MM.1S (cell line): ENCODE measurements around the gene AQP10.

ENCODE experiments used
- EZH2 ChIP-seq: fragments of 300-600 bp; sonication (generic); optimal IDR thresholded peaks from 2 replicates; pipeline ENCODE3; 2017; ENCODE audit warnings: low read depth, mild to moderate bottlenecking, antibody characterized with exemption, low read length, mixed read lengths
- EZH2phosphoT487 ChIP-seq: fragments of 300-600 bp; sonication (generic); IDR thresholded peaks from 2 replicates; pipeline ENCODE4 v1.6.1; 2018; ENCODE audit warnings: antibody characterized with exemption, low read length
- TF ChIP-seq, protein P1 (sequence below): fragments of 300-600 bp; sonication (generic); IDR thresholded peaks from 2 replicates; pipeline ENCODE4 v1.5.1; 2016; ENCODE audit warnings: antibody characterized with exemption, low read length, mixed read lengths

- TF ChIP-seq, protein P1, sequence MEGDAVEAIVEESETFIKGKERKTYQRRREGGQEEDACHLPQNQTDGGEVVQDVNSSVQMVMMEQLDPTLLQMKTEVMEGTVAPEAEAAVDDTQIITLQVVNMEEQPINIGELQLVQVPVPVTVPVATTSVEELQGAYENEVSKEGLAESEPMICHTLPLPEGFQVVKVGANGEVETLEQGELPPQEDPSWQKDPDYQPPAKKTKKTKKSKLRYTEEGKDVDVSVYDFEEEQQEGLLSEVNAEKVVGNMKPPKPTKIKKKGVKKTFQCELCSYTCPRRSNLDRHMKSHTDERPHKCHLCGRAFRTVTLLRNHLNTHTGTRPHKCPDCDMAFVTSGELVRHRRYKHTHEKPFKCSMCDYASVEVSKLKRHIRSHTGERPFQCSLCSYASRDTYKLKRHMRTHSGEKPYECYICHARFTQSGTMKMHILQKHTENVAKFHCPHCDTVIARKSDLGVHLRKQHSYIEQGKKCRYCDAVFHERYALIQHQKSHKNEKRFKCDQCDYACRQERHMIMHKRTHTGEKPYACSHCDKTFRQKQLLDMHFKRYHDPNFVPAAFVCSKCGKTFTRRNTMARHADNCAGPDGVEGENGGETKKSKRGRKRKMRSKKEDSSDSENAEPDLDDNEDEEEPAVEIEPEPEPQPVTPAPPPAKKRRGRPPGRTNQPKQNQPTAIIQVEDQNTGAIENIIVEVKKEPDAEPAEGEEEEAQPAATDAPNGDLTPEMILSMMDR, result no peak
- no peak for TF ChIP-seq EZH2phosphoT487
- TF ChIP-seq EZH2, result no peak
These were observed 16.1 kb upstream of the AQP10 start for GRCh38 chr1:154304664-154305337.
